Muscle of arm (tissue), 12 donors: ENCODE measurements around the gene HSD11B2. TPM values are rescaled to one million over a fixed set of nuclear protein-coding genes. Genes with fewer than 3 reads are reported as not detected.
"Not testable (repeated sequence)": the region's sequence is repeated elsewhere in the genome, so short reads cannot be mapped to it uniquely, and the experiment has no call there.

Experiments
- DNase-seq: peaks from one replicate; pipeline ENCODE4 v3.0.0-alpha.2; 2013
- polyA plus RNA-seq, 12 donors: library from polyadenylated mRNA; unstranded; fragments of 120-200 nt; gene quantifications; one replicate each; pipeline ENCODE4 v1.2.1, GENCODE V29; 2013; ENCODE audit not compliant: insufficient read length in 12 of 12

The HSD11B2 gene
- polyA plus RNA-seq, 12 donors, result 5.1 to 11.8 (median 8.1) TPM; not detected in 1

DNA sequence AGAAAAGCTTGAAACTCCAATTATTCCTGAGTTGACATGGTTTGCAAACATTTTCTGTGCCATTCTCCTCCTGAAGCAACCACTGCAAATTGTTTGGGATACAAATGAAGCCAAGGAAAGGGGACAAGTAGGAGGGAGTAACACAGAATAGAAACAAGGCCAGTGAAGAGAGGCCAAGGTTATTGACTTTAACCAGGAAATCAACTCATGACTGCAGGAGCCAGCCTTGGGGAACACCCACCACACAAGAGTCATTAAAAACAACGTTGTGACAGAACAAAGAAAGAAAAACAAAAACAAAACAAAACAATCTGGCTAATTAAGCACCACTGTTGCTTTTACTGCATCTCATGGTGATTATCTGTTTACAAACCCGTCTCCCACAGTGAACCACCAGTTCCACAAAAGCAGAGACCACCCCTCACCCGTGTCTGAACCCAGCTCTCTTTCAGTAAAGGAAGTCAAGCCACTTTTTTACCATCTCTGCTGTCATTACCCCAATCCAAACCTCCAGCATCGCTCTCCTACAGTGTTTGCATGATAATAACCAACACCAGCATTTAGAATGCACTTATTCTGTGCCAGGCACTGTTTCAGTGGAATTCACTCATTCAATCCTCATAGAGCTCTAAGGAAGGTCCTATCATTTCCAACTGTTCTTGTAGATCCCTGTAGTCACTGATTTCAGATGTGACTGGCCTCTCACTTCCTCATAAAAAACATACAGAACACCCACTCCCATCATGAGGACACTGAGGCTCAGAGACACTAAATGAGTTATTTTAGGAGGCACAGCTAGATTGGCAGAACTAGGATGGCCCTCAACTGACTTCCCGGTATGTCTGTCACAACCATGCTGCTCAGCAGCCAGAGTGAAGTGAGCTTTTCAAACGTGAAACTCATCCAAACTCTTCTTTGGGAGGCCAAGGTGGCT lies 16.7 kb upstream of the HSD11B2 start:
- no peak for DNase-seq

DNA sequence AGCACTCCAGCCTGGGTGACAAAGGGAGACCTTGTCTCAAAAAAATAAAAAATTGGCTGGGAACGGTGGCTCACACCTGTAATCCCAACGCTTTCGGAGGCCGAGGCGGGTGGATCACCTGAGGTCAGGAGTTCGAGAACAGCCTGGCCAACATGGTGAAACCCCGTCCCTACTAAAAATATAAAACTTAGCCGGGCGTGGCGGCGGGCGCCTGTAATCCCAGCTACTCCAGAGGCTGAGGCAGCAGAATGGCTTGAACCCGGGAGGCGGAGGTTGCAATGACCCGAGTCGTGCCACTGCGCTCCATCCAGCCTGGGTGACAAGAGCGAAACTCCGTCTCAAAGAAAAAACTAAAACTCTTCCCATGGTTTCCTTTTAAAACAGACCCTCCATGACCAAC lies 15.5 kb upstream of the HSD11B2 start:
- not testable (repeated sequence) for DNase-seq

DNA sequence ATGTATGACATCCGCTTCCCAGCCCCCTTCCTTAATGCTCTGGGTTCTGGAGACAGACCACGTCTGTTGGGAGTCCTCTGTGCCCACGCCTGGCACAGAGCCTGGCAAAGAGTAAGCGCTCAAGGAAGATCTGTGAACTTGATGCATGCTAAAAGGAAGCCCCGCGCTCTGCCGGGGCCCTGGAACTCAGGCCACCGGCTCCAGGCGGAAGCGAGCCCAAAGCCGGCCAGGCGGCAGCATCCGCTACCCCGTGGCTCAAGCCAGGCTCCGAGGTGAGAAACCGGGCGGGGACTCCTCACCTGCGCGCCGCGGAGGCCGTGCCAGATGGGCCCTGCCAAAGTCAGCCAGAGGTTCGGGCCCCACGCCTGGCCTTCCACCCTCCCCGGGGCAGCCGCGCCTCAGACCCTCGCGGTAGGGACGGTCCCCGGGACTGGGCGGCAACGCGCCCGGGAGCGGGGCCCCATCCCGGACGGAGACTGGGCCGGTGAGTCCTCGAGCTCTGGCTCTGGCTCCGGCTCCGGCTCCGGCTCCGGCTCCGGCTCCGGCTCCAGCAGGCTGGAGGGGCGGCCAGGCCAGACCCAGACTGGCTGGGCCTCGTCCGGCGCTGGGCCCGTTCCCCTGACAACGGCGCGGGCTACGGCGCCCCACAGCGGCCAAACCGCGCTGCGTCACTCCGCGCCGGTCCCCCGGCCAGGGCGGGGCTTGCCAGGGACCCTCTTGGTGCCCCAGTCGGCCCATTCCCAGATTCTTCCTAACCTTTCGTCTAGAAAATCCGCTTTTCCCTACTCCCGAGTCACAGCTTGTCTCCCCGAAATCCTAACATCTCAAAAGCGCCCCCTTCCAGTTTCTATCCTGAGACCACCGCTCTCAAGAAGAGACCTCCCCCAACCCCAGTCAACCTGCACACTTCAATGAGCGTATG lies 14.8 kb upstream of the HSD11B2 start, which contains the start of gene ZDHHC1:
Gene ZDHHC1, minus strand, starts transcription at position 606 of the 922 bp plus-strand sequence. CDS start 8,702 bp downstream, outside the sequence.
- peak; percentile 82 for DNase-seq

DNA sequence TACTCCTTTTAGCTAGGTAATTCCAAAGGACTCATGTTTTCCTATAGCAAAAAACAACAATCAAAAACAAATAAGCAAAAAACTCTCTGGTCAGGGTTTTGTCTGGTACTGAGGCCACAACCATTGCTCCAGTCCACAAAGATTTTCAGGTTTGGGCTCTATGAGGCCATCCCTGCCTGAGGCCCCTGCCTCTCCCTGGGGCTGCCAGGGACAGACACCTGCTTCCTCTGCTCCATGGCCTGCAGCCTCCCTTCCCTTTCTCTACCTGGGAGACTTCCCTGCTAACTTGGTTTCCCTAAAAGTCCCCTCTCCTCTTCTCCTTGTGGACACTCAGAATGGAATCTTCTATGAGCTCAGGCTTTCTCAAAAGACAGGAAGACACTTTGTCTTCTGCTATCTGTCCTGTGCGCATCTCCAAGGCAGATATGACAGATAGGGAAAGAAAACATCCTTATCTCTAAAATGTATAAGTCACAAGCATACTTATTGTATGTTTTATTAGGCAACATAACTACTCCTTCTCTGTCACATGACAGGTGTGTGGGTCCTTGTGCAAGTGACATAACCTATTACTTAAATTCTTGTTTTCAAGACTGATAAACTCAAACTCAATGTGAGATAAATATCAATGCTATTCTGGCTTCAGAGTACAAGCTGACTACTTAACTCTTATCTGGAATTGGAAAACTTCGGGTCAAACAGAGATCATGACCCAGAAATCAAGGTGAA lies 13.4 kb upstream of the HSD11B2 start:
- no peak for DNase-seq

DNA sequence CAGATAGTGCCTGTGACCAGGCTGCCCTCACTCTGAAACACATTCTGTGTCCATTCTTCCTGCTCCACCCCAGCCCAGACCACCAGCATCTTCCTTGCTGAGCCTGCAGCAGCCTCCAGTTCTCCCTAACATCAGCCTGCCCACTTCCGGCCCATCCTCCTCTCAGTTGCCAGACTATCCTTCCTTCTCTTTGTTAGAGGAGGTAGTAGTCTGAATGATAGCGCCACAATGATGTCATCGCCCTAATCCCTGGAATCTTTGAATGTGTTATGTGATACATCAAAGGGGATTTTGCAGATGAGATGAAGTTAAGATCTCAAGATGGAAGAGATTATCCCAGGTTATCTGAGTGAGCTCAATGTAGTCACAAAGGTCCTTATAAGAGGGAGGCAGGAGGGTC lies 11.4 kb upstream of the HSD11B2 start:
- no peak for DNase-seq

DNA sequence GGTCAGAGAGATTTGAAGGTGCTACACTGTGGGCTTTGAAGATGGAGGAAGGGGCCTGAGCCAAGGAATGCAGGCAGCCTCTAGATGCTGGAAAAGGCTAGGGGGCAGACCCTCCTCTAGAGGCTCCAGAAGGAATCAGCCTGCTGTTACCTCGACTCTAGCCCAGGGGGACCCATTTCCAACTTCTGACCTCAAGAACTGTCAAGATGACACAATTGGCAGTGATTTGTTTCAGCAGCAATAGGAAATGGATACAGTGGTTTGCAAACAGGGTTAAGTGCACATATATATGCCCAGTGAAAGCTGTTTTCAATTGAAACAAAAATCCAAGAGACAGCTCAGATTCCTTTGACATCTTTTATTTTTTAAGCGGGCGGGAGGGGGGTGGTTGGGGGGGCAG lies 11.0 kb upstream of the HSD11B2 start:
- DNase-seq, result no peak

DNA sequence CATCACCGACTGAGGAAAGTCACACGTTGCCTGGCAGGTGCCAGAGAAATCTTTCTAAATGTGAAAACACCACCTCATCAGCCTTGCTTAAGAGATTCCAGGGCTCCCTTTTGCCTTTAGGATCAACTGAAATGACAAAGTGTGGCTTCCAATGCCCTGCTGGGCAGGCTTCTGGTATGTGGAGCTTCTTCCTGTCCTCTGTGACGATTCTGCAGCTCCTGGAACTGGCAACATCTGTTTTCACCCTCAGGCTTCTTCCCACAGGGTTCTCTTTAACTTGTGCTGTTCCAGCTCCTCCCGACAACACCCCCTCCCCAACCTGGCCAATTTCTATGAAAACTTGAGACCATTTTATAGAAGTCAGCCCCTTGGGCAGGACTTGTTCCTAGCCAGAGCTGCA lies 9.9 kb upstream of the HSD11B2 start:
- DNase-seq, result no peak

DNA sequence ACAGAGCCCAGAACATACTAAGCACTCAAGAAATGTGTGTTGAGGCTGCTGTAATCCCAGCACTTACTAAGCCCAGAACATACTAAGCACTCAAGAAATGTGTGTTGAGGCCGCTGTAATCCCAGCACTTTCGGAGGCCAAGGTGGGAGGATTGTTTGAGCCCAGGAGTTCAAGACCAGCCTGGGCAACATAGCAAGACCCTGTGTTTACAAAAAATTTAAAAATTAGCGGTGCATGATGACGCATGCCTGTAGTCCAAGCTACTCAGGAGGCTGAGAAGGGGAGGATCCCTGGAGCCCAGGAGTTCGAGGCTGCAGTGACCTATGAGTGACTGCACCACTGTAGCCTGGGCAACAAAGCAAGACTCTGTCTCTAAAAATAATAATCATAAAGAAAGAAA lies 7.9 kb upstream of the HSD11B2 start:
- no peak for DNase-seq

DNA sequence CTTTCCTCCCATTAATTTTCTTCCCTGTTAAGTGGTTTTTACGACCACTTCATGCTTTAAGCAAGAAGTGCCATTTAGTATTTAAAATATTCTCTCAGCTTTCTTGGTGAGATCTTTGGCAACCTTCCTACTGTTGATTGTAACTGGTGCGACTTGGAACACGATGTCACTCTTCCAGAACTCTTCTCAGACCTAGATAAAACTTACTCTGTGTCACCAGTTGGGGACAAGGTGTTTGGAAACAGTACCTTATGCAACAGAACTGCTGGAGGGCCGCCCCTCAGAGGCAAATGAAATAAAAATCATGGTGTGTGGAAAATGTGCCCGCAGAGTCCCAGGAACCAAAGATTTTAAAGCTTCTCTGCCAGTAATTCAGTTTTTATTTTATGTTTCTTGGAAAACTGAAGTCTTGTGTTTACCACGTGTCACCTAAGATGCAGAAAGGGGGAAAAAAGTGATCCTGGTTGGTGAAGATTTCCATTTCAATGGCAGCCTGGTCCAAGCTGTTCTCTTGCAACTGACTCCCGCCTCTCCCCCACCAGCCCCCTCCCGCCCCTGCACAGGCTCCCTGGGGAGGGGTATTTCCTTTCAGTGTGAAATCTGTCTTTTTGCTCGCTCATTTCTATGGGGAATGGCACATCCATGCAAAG lies 7.2 kb upstream of the HSD11B2 start:
- no peak for DNase-seq

DNA sequence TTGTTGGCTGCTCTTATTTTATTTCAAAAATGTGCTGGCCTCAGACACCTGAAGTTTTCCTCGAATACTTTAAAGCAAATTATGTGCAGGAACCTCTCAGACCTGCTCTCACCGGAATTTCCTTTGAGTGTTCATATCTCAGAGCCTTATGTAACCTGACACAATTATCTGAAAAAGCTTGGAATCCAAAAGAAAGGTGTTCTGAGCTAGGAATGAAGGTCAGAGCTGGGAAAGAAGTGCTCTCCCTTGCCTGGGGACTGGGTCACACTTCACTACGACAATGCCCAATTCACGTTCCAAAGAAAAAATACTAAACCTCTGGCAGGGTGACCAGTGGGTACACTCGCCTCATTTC lies 6.7 kb upstream of the HSD11B2 start:
- DNase-seq, result no peak

DNA sequence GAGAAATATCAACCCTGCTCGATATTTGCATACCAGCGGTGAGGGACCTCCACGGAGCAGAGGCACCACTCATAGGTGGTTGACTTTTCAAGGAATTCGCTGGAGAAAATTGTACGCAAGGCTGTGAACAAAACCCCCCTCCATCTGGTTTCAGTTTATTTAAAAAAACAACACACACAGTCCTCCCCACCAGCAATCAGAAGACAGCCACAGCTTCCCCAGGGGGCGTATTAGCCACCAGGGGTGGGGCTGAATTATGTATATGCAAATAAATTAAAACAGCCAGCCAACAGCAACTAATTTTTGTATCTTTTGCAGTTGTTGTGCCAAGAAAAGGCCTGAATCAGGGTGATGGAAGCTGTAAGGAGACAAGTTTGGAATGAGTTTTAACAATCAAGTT lies 5.9 kb upstream of the HSD11B2 start:
- DNase-seq, result no peak

DNA sequence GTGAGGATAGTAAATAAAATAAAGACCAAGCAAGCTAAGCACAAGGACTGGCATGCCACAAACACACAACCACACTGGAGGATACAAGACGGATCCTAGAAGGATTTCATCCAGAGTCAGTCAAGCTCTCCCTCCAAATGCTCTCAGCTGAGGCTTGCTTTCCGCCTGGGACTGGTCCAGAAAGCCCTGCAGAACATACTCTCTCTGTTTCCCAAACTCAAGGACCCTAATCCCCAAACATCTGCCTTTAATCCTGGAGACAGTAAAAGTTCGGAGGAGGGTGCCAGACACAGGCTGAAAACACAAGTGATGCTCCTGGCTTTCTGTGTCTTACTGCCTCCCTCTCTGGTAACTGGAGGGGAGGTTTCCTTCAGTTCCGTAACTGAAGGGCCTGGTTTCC lies 5.3 kb upstream of the HSD11B2 start:
- DNase-seq, result no peak

DNA sequence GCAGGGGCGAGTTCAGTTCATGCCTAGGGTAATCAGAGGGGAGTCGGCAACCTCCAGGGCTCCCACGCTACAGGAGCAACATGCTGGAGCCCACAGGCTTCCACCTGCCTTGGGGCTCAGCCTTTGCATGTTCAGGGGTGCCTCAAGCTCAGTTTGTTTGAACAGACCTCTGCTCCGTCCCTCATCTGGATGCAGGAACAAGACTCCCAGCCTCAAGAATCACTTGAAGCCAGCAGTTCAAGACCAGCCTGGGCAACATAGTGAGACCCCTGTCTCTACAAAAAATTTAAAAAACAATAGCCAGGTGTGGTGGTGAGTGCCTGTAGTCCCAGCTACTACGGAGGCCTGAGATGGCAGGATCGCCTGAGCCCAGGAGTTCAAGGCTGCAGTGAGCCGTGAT lies 4.9 kb upstream of the HSD11B2 start:
- no peak for DNase-seq

DNA sequence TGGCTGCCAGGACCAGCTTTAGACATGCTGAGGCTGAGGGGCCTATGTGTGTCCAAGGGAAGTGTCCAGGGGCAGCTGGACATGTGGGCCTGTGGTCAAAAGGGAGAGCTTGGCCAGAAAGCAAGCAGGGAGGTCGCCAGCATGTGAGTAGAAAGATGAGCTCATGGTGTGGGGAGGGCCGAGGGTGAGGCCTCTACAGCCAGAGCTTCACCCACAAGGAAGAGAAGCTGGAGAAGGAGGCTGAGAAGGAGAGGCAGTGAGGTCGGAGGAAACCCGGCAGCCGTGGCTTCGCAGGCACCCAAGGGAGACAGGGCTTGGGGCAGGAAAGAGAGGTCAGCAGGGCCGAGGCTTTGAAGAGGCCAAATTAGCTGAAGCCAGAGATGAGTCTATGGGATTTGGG lies 4.0 kb upstream of the HSD11B2 start:
- DNase-seq, result no peak

DNA sequence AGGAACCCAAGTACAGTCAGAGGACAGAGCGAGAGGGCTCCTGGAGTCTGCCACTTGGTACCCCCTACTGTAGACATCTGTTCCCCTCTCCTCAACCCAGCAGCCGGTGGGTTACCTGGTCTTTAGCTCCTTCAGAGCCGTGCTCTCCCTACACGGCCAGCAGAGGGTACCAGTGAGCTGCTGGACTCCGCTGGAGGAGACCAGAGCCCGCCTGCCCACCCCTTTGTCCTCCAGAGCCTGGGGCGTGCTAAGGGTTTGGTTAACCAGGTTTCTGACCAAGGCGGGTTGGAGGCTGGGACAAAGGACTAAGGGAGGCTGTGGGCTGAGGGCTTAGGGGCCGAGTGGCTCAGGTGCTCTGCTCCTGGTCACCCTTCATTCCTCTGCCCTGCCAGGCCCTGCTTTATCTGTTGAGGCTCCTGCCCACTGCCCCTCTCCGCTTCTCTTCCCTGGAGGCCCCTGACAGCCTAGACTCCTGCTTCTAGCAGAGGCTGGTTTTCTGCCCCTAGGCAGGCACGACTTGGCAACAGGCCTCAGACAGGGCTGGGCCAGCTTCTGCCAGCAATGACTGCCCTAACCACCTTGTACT lies 2.7 kb upstream of the HSD11B2 start:
- DNase-seq, result no peak

DNA sequence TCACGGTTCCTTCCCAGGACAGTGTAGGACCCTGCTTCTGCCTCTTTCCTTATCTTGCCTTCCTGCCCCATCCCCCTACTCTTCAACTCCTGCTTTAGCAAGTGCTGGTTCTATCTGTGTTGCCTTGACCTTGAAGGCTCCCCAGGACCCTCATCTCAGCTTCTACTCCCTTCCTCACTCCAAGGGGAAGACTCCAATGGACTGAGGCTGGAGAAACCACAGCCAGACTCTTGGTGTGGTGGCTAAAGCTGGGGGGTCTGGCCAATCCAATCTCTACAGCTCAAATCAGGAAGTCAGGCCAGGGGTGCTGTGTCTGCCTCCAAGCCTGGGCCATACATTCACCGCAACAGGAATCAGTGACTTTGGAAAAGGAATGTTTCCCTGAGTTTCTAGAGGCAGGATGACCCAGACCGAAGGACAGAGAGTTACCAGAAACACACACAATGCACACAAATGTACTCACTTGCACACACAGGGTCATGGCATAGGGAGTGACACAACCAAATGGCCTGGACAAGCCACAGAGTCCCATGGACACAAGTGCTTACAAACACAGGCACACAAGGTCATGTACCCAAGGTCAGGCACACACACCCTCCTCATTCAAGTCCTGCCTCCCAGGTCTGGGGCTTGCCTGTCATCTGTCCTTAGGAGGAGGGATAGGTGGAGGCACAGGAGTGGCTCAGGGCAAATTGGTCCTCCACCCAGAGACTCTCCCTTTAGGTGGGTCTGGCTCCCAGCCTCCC lies 1.7 kb upstream of the HSD11B2 start:
- no peak for DNase-seq

DNA sequence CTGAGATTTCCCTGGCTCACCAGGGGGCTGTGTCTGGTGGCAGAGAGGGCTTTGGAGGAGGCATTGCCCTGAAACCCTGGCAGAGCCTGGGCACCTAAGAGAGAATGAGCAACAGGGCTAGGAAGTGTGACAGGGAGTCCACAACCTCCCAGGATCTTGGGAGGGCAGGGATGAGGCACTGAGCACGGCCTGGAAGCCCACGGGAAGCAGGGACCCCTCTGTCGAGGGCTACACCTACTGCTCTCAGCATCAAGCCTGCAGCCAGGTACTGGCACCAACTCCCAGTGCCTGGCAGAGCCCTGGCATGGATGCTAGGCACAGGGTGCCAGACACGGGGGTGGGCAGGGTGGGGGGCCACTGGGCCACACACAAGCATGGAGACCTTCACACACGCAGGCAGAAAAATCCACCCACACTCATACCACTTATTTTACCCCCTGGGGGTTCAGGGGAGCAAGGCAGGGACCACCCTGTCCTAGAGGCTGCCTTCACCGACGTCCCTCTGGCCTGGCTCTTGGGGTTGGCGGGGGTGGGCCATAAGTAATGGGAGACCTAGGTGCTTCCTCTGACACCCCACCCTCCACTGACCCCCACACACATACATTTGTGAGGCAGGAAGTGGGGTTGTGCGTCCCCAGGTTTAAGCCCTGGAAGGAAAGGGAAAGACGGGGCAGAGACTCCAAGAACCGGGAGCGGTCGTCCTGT lies 970 bp upstream of the HSD11B2 start:
- no peak for DNase-seq

DNA sequence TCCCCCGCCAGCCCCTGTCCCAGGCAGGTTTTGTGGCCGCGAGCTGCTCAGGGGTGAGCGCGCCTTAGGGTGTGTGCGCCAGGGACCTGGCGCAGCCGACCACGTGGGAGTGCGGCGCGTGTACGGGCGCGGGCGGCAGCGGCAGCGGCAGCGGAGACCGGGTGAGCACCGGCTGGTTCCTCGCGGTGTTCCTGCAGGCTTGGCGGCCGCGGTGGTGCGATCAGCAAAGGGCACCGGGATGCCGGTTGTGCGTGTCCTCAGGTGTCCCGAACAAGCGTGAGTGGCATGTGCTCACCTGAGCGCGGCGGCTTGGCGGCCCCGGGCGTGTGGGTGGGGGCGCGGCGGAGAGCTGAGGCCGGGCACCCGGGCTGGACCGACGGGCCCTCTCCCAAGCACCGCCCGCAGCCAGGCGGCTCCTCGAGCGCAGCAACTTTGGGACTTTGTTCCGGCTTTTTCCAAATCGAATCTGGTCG lies 381 bp upstream of the HSD11B2 start:
- no peak for DNase-seq

DNA sequence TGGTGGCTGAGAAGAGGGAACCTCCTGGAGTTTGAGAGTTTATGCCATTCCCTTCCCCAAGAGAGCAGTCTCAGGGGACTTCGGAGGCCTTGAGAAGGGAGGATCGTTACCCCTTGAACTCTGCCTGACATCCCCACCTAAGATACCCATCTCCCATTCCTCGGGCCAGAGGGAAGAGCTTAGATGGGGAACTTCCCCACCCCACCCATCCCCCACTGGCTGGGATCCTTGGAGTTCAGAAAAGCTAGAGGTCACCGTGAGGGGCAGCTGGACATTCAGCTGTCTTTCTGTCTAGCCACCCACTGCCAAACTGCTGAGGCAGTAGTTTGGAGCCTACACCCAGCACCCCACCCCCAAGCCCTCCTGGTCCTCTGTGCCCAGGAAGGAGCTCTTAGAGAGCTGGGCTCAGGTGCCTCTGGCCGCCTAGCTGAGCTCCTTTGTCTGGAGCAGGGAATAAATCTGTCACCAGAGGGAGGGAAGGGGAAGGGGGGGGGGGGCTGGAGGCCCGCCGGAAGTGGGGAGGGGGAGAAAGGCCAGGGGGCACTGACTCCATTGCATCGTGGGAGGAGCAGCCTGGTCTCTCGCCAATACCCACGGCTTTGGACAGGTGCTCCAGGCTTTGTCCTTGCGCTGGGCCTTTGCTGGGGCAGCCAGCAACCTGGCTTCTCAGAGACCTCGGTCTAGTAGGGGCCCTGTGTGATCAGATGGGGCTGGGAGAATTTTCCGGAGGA lies 1.0 kb downstream of the HSD11B2 start:
- no peak for DNase-seq
